ENCODE measurements around the gene YARS1. TPM values are rescaled to one million over a fixed set of nuclear protein-coding genes. Genes with fewer than 3 reads are reported as not detected.
A peak's percentile ranks its signal among the peaks of the same experiment; 100 is the strongest.

The YARS1 gene
- total and polyA plus RNA-seq, 2 donors (not counting 1 experiment from before 2014, with no cell fraction given): 94.4 to 295 TPM

GRCh38 chr1:32754317-32755097, 62.7 kb downstream of the YARS1 start:
- peak in 1 of 2 donors; percentile 60 for DNase-seq (ENCODE audit: low read depth in 2 of 2)
- peaks cover 6% of the 10 kb centered on the region for H3K27me3 ChIP-seq (ENCODE audit: control insufficient read depth, insufficient read depth, low read length)
- H3K4me1 ChIP-seq (ENCODE audit: control insufficient read depth, extremely low read depth, insufficient read depth, low read length): peaks cover 10% of the 10 kb centered on the region
- peak overlapping the region; percentile 83 for H2AFZ ChIP-seq (ENCODE audit: low read length)
- peak overlapping the region; percentile 8 for H3K9ac ChIP-seq (ENCODE audit: insufficient read depth, low read length)
- peak overlapping the region; percentile 36 to 65 (median 54) for H3K4me3 ChIP-seq (replicated peaks in 1 of 4; ENCODE audit: control extremely low read depth in 1 of 4, insufficient read depth in 1 of 4, low read depth in 3 of 4, low read length in 4 of 4)
- peak overlapping the region; percentile 99 for H3K4me2 ChIP-seq (ENCODE audit: extremely low read depth, insufficient read depth, low read length)
- H3K79me2 ChIP-seq (ENCODE audit: control insufficient read depth, insufficient read depth, low read length): no peaks in the 10 kb centered on the region
- no peaks in the 10 kb centered on the region for H3K9me3 ChIP-seq (ENCODE audit: control insufficient read depth, insufficient read depth, low read depth, low read length)
- H4K20me1 ChIP-seq (ENCODE audit: control insufficient read depth, extremely low read depth, insufficient read depth, low read length): no peaks in the 10 kb centered on the region
- H3K27ac ChIP-seq (ENCODE audit: insufficient read depth, low read length): no peak overlapping the region
- peak; percentile 96 for TF ChIP-seq EZH2 (IDR thresholded peaks at IDR 0.05; ENCODE audit: low read length, missing control alignments)
- no peak for TF ChIP-seq CTCF (conservative IDR thresholded peaks at IDR 0.05 in 1 of 2, IDR thresholded peaks at IDR 0.05 in 1 of 2; ENCODE audit: low read depth in 1 of 2, low read length in 2 of 2)
- H3K36me3 ChIP-seq (ENCODE audit: control insufficient read depth, insufficient read depth, low read length): no peaks in the 10 kb centered on the region

- H2AFZ ChIP-seq (ENCODE audit: low read length): peak overlapping the region; percentile 79
- peak overlapping the region; percentile 99 for H3K4me2 ChIP-seq (ENCODE audit: extremely low read depth, insufficient read depth, low read length)
- peak in 1 of 2 donors; percentile 62 for DNase-seq (ENCODE audit: low read depth in 2 of 2)
- TF ChIP-seq CTCF (conservative IDR thresholded peaks at IDR 0.05 in 1 of 2, IDR thresholded peaks at IDR 0.05 in 1 of 2; ENCODE audit: low read depth in 1 of 2, low read length in 2 of 2): no peak
- no peak for TF ChIP-seq EZH2 (IDR thresholded peaks at IDR 0.05; ENCODE audit: low read length, missing control alignments)
- H3K4me1 ChIP-seq (ENCODE audit: control insufficient read depth, extremely low read depth, insufficient read depth, low read length): peaks cover 10% of the 10 kb centered on the region
- H3K9me3 ChIP-seq (ENCODE audit: control insufficient read depth, insufficient read depth, low read depth, low read length): no peaks in the 10 kb centered on the region
- no peaks in the 10 kb centered on the region for H4K20me1 ChIP-seq (ENCODE audit: control insufficient read depth, extremely low read depth, insufficient read depth, low read length)
- H3K4me3 ChIP-seq (replicated peaks in 1 of 4; ENCODE audit: control extremely low read depth in 1 of 4, insufficient read depth in 1 of 4, low read depth in 3 of 4, low read length in 4 of 4): peak overlapping the region; percentile 48 to 65 (median 58)
- H3K9ac ChIP-seq (ENCODE audit: insufficient read depth, low read length): peak overlapping the region; percentile 44
- H3K27ac ChIP-seq (ENCODE audit: insufficient read depth, low read length): no peak overlapping the region
- no peaks in the 10 kb centered on the region for H3K79me2 ChIP-seq (ENCODE audit: control insufficient read depth, insufficient read depth, low read length)
- H3K36me3 ChIP-seq (ENCODE audit: control insufficient read depth, insufficient read depth, low read length): no peaks in the 10 kb centered on the region
- H3K27me3 ChIP-seq (ENCODE audit: control insufficient read depth, insufficient read depth, low read length): peaks cover 6% of the 10 kb centered on the region
Observed at GRCh38 chr1:32753532-32754316, 63.4 kb downstream of the YARS1 start.

GRCh38 chr1:32749771-32750170, 67.4 kb downstream of the YARS1 start:
- H3K36me3 ChIP-seq (ENCODE audit: control insufficient read depth, insufficient read depth, low read length): no peaks in the 10 kb centered on the region
- no peaks in the 10 kb centered on the region for H3K9me3 ChIP-seq (ENCODE audit: control insufficient read depth, insufficient read depth, low read depth, low read length)
- peaks cover 8% of the 10 kb centered on the region for H3K4me1 ChIP-seq (ENCODE audit: control insufficient read depth, extremely low read depth, insufficient read depth, low read length)
- DNase-seq (ENCODE audit: low read depth in 2 of 2): no peak
- no peaks in the 10 kb centered on the region for H3K79me2 ChIP-seq (ENCODE audit: control insufficient read depth, insufficient read depth, low read length)
- H2AFZ ChIP-seq (ENCODE audit: low read length): no peak overlapping the region
- H3K27ac ChIP-seq (ENCODE audit: insufficient read depth, low read length): no peak overlapping the region
- H3K4me3 ChIP-seq (replicated peaks in 1 of 4; ENCODE audit: control extremely low read depth in 1 of 4, insufficient read depth in 1 of 4, low read depth in 3 of 4, low read length in 4 of 4): no peak overlapping the region
- TF ChIP-seq EZH2 (IDR thresholded peaks at IDR 0.05; ENCODE audit: low read length, missing control alignments): no peak
- TF ChIP-seq CTCF (conservative IDR thresholded peaks at IDR 0.05 in 1 of 2, IDR thresholded peaks at IDR 0.05 in 1 of 2; ENCODE audit: low read depth in 1 of 2, low read length in 2 of 2): no peak
- H3K27me3 ChIP-seq (ENCODE audit: control insufficient read depth, insufficient read depth, low read length): peaks cover 6% of the 10 kb centered on the region
- no peaks in the 10 kb centered on the region for H4K20me1 ChIP-seq (ENCODE audit: control insufficient read depth, extremely low read depth, insufficient read depth, low read length)
- H3K4me2 ChIP-seq (ENCODE audit: extremely low read depth, insufficient read depth, low read length): no peak overlapping the region
- no peak overlapping the region for H3K9ac ChIP-seq (ENCODE audit: insufficient read depth, low read length)

Data from fibroblast of lung (primary cell).